ENCODE data around the gene LRRN4CL. TPM values are rescaled to one million over a fixed set of nuclear protein-coding genes. Genes with fewer than 3 reads are reported as not detected.

The LRRN4CL gene
- total and polyA plus RNA-seq, 7 donors: 1.8 to 4.8 (median 3.0) TPM

DNA sequence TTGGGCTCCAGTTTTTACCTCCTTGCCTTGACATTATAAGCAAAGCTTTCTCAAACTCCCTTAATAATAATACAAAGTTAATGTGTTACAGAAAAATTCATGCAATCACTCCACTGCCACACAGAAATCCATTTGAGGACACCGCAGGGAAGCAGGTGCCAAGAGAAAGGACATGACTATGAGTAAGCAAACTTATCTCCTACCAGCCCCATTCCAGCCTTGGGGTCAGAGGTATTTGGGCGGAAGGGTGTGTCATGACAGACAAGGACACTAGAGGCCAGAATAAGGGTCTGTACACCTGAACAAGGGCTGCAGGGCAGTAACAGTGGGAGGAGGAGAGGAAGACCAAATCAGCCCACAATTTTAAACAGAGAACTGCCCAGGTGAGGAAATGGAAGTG lies 24.0 kb upstream of the LRRN4CL start:
- DNase-seq: no peak
- Histone ChIP-seq H3K4me3 (no peak overlapping the region), H3K9me3 (no peaks in the 10 kb centered on the region), H3K36me3 (ENCODE audit: insufficient read depth in 1 of 2, low read depth in 1 of 2) (peaks cover 12 to 81% of the 10 kb centered on the region in 2 donors), H3K27me3 (ENCODE audit: insufficient read depth in 3 of 3, low read length in 2 of 3) (no peaks in the 10 kb centered on the region), H3K4me1 (peaks cover 30% of the 10 kb centered on the region), H3K27ac (peak overlapping the region; percentile 64)
- intact Hi-C loops (cut with DNase I): no loop called here
- TF ChIP-seq CTCF (IDR thresholded peaks at IDR 0.05): no peak
- no peak for ATAC-seq
- 73 to 94% (median 86%) methylated on average over 2 of the region's 2 CpGs for WGBS, 3 donors

DNA sequence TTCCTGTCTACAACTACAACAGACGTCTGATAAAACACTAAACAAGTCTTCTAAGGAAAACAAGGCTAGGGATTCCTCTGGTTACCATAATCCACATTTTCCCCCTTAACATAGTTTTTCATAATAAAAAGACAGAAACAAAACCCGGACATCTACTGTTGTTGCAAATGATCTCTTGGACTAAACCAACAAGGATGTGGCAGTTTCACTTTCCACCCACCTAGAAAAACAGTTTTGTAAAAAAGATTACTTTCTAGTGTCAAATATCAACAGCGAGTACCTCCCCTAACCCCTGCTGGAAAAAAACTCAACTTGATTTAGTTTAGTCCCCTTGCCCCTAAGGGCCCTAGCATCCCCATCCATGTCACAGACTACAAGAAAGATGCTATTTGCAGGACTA lies 23.5 kb upstream of the LRRN4CL start:
- H3K27ac ChIP-seq: peak overlapping the region; percentile 64
- TF ChIP-seq CTCF (IDR thresholded peaks at IDR 0.05): no peak
- no peak overlapping the region for H3K4me3 ChIP-seq
- ATAC-seq (no peak), DNase-seq (no peak)
- no peaks in the 10 kb centered on the region for H3K27me3 ChIP-seq (ENCODE audit: insufficient read depth in 3 of 3, low read length in 2 of 3)
- H3K36me3 ChIP-seq (ENCODE audit: insufficient read depth in 1 of 2, low read depth in 1 of 2): peaks cover 12 to 76% of the 10 kb centered on the region in 2 donors
- intact Hi-C loops (cut with DNase I): no loop called here
- 61 to 69% (median 69%) methylated on average over 3 of the region's 3 CpGs for WGBS, 3 donors
- peaks cover 34% of the 10 kb centered on the region for H3K4me1 ChIP-seq
- no peaks in the 10 kb centered on the region for H3K9me3 ChIP-seq

GRCh38 chr11:62712276-62712812 lies 23.0 kb upstream of the LRRN4CL start:
- peak overlapping the region; percentile 64 for H3K27ac ChIP-seq
- DNase-seq (no peak), ATAC-seq (no peak)
- whole genome bisulfite sequencing, 3 donors: 72 to 84% (median 79%) methylated on average over 6 of the region's 6 CpGs
- no peaks in the 10 kb centered on the region for H3K9me3 ChIP-seq
- H3K4me3 ChIP-seq: no peak overlapping the region
- intact Hi-C loops (cut with DNase I): no loop called here
- peaks cover 12 to 71% of the 10 kb centered on the region in 2 donors for H3K36me3 ChIP-seq (ENCODE audit: insufficient read depth in 1 of 2, low read depth in 1 of 2)
- TF ChIP-seq CTCF (IDR thresholded peaks at IDR 0.05): no peak
- no peaks in the 10 kb centered on the region for H3K27me3 ChIP-seq (ENCODE audit: insufficient read depth in 3 of 3, low read length in 2 of 3)
- peaks cover 34% of the 10 kb centered on the region for H3K4me1 ChIP-seq

DNA sequence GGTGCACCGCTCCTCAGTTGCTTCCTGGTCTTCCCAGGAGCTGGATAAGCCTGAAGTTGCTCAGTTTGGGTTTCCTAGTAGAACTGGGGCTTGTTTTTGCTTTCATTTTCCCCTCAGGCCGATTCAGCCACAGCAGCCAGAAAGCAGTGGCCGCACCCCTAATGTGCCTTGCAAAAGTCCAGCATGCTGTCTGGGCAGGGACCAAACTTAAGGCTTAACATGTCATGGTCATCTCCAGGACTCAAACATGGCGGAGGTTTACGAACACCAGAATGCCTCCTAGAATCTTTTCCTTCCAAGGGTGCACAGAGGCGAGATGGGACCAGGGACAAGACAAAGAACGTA lies 20.6 kb upstream of the LRRN4CL start:
- TF ChIP-seq CTCF (IDR thresholded peaks at IDR 0.05): no peak
- H3K27me3 ChIP-seq (ENCODE audit: insufficient read depth in 3 of 3, low read length in 2 of 3): no peaks in the 10 kb centered on the region
- WGBS, 3 donors: 43 to 53% (median 51%) methylated on average over 7 of the region's 7 CpGs
- DNase-seq (peak in 1 of 2 donors; percentile 37), ATAC-seq (peak in 1 of 4 donors; percentile 4)
- no peaks in the 10 kb centered on the region for H3K9me3 ChIP-seq
- peaks cover 0 to 47% of the 10 kb centered on the region in 2 donors for H3K36me3 ChIP-seq (ENCODE audit: insufficient read depth in 1 of 2, low read depth in 1 of 2)
- peaks cover 52% of the 10 kb centered on the region for H3K4me1 ChIP-seq
- intact Hi-C loops (cut with DNase I): no loop called here
- H3K4me3 ChIP-seq: peak overlapping the region; percentile 92
- H3K27ac ChIP-seq: peak overlapping the region; percentile 99
